Fibroblast of the aortic adventitia (primary cell): ENCODE measurements around the gene ZFAND5. TPM values are rescaled to one million over a fixed set of nuclear protein-coding genes. Genes with fewer than 3 reads are reported as not detected.

Source experiments
- DNase-seq: peaks from one replicate; pipeline ENCODE4 v3.0.0-alpha.2; 2010; ENCODE audit warnings: low read depth
- H3K4me3 ChIP-seq: 2 replicates; pipeline ENCODE4 v1.5.1; 2011; ENCODE audit warnings: low read depth, mild to moderate bottlenecking, control low read depth, low read length, moderate library complexity
- total RNA-seq: library from RNA; depleted of rRNA; stranded (reverse); fragments of >200 nt; gene quantifications from 2 replicates; pipeline ENCODE4 v1.2.3, GENCODE V29; 2012; ENCODE audit warnings: low replicate concordance
- TF ChIP-seq, protein P1 (sequence below): IDR thresholded peaks from 2 replicates; pipeline ENCODE4 v1.5.1; 2011; ENCODE audit warnings: mild to moderate bottlenecking, low read length, control low read depth, inconsistent platforms; ENCODE audit not compliant: insufficient read depth

Gene ZFAND5
- total RNA-seq, 1 donor = 112 TPM

DNA sequence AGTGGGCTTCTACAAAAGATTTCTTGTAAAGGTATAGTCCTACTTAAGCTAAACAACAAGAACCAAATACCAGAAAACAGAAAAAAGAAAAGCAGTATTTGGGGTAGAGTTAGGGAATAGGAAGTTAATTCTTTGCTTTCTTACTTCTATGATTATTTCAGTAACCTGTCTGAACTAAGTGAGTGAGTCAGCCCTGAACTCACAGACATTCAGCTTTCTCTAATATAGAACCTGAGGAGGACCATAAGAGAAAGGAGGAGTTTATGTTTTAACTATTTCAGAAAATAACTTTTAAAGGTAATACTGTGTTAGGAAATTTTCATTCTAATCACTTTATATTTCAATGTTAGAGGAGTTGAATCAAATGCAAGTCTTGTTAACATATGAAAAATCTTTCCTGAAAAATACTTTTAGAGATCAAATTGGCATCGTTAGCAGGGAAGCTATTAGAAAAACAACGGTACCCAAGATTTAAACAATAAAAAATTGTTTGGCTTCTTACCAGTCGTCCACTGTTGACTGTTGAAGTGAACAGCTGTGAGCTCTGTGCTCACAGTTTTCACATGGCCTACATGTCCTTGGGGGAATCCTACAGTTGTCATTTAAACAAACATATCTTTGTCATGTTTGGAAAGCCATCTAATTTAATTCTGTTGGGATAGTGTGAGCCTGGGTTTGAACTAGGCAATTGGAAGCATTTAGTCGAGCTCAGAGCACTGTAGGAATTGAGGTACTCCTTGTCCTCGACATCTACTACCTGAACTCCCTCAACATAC lies 19.9 kb upstream of the ZFAND5 start:
- no peak overlapping the region for H3K4me3 ChIP-seq
- TF ChIP-seq, protein P1, sequence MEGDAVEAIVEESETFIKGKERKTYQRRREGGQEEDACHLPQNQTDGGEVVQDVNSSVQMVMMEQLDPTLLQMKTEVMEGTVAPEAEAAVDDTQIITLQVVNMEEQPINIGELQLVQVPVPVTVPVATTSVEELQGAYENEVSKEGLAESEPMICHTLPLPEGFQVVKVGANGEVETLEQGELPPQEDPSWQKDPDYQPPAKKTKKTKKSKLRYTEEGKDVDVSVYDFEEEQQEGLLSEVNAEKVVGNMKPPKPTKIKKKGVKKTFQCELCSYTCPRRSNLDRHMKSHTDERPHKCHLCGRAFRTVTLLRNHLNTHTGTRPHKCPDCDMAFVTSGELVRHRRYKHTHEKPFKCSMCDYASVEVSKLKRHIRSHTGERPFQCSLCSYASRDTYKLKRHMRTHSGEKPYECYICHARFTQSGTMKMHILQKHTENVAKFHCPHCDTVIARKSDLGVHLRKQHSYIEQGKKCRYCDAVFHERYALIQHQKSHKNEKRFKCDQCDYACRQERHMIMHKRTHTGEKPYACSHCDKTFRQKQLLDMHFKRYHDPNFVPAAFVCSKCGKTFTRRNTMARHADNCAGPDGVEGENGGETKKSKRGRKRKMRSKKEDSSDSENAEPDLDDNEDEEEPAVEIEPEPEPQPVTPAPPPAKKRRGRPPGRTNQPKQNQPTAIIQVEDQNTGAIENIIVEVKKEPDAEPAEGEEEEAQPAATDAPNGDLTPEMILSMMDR = no peak
- DNase-seq = no peak

DNA sequence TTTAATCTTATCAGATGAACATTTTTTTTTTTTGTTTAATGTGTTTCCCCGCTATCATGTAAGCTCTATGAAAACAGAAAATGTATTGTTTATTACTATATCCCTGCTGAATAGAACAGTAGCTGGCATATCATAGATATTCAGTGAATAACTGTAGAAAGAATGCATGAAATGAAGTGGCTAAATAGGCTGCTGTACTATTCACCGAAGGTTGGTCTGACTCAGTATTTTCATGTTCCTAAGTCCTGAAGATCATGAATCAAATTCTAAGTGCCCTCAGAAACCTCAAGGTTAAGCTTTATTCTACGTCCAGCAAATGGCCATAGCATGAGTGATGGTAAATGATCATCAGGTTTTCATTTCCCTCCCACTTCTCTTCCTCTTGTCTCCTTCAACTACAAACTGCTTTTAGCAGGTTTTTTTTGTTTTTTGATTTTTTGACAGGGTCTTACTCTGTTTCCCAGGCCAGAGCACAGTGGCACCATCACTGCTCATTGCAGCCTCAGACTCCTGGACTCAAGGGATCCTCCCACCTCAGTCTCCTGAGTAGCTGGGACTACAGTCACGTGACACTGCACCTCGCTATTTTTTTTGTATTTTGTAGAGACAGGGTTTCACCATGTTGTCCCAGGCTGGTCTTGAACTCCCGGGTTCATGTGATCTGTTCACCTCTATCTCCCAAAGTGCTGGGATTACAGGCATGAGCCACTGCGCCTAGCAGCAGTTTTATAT lies 19.1 kb upstream of the ZFAND5 start:
- TF ChIP-seq, protein P1 = no peak
- no peak overlapping the region for H3K4me3 ChIP-seq
- peak; percentile 91 for DNase-seq

DNA sequence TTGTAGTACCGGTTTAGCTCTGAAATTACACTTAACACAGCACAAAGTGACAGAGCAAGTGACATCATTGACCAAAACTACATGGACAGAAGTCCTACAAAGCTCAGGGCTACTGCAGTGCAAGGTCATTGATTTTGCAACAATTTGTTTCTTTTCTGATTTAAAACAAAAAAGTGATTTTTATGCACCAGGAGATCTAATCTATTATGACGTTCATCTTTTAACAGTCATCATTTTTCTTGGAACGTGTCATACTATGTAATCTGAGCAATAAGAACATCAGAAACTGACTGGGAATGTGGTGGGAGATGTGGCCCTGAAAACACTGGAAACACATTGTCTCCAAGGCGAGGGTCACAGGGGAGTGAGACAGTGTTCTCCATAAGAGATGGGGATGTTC lies 17.4 kb upstream of the ZFAND5 start:
- no peak overlapping the region for H3K4me3 ChIP-seq
- DNase-seq = peak; percentile 54
- TF ChIP-seq, protein P1 = no peak

DNA sequence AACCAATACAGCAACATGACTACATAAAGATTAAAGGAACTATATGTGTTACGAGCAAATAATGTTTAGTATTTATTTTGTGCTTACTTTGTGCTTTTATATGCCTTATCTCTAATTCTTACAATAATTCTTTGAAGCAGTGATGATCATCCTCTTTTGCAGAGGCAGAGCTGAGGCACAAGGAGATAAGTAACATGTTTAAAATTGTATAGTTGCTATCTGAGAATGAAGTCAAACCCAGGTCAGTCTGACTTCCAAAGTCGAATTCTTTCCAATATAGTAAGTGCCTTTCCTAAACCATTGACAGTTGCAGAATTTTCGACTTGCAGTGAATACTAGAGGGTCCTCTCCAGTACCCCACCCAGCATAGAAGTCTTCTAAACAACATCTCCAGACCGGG lies 12.0 kb upstream of the ZFAND5 start:
- DNase-seq = no peak
- TF ChIP-seq, protein P1 = no peak
- no peak overlapping the region for H3K4me3 ChIP-seq

DNA sequence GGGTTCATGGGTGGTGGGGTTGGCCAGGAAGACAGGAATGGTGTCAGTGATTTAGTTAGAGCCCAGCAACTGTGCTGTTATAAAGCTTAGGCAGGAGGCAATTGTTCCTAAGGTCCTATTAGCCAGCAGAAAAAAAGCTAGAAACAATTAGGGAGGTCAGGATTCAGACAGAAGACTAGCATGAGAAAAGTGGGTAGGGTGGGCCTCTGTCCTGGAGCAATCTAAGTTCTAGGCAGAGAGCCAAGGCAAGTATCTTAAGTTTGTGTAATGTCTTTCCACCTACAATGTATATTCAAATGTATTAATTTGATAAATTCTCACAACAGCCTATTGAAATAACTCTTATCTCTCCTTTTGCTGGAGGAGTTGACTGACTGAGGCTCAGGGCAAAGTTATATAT lies 6.1 kb upstream of the ZFAND5 start:
- TF ChIP-seq, protein P1 = no peak

DNA sequence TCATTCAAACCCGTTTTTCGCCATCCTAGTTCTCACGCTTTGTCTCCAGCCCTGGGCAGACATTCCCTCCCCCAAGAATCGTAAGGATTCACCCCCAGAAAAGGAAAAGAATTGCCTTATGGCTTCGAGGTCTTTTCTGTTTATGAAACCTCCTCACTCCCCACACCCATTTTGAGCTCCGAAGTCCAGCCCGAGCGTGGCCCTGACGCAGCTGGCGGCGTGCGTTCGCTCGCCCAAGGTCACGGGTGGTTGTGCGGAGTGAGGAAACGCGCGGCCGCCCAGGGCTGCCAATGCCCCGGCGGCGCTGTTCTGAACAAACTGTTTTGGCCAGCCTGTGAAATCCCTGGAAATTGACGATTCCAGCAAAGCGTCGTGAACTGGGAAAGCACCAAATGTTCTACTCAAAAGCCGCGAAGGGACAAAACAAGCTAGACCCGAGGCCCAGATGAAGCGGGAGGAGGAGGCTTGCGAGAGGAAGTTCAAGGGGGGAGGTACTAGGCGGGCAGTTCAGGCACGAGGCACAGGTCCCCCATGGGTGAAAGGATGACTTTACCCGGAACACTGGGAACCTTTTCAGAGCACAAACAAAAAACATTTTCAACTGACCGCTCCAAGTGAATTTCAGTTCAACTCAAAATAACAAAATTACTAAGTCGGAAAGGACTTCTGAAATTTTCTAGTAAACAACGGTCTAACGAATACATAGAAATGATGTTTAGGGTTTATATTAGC lies 683 bp upstream of the ZFAND5 start:
- peak; percentile 92 for DNase-seq
- TF ChIP-seq, protein P1 = peak; percentile 22

More for the DNA sequence above, 6.1 kb upstream of the ZFAND5 start:
- no peak overlapping the region for H3K4me3 ChIP-seq
- peak; percentile 46 for DNase-seq

More for the DNA sequence above, 683 bp upstream of the ZFAND5 start:
- H3K4me3 ChIP-seq = peak overlapping the region; percentile 64
